ENCODE data around the gene HTR4. TPM values are rescaled to one million over a fixed set of nuclear protein-coding genes. Genes with fewer than 3 reads are reported as not detected.

Gene HTR4
- total RNA-seq, 1 experiment from 2014 or later = not detected

- DNase-seq = no peak
- Histone ChIP-seq H4K5ac (ENCODE audit: insufficient read length, low read depth, low read length) (no peak overlapping the region), H3K23ac (ENCODE audit: insufficient read length, low read depth, low read length) (no peak overlapping the region), H3K79me2 (ENCODE audit: insufficient read depth, low read length) (no peaks in the 10 kb centered on the region), H3K4me2 (ENCODE audit: insufficient read depth, insufficient read length, low read length) (no peak overlapping the region), H2AFZ (ENCODE audit: low read length) (no peak overlapping the region), H2BK5ac (ENCODE audit: insufficient read length, low read length) (no peak overlapping the region), H3T11ph (ENCODE audit: low read length) (no peak overlapping the region), H2BK120ac (ENCODE audit: low read depth, low read length, poor library complexity, severe bottlenecking) (no peak overlapping the region), H3K23me2 (ENCODE audit: insufficient read length, low read depth, low read length, poor library complexity, severe bottlenecking) (no peaks in the 10 kb centered on the region), H3K56ac (ENCODE audit: insufficient read length, low read depth, low read length) (no peak overlapping the region), H4K8ac (replicated peaks; ENCODE audit: insufficient read length, low read depth, low read length) (no peak overlapping the region), H3K9ac (ENCODE audit: extremely low read depth, insufficient read length, low read length) (no peak overlapping the region), H2BK15ac (ENCODE audit: low read depth, low read length) (no peak overlapping the region), H3K27ac (ENCODE audit: insufficient read length, low read depth, low read length) (no peak overlapping the region), H3K9me3 (ENCODE audit: control insufficient read depth, low read depth, low read length) (no peaks in the 10 kb centered on the region), H3K14ac (ENCODE audit: insufficient read depth, low read length) (no peak overlapping the region), H4K91ac (ENCODE audit: insufficient read length, low read depth, low read length) (no peak overlapping the region), H2BK20ac (ENCODE audit: low read depth, low read length, poor library complexity, severe bottlenecking) (no peak overlapping the region), H3K27me3 (ENCODE audit: insufficient read depth, low read length) (no peaks in the 10 kb centered on the region), H4K20me1 (ENCODE audit: control insufficient read depth, insufficient read depth, insufficient read length) (no peaks in the 10 kb centered on the region), H3K4ac (ENCODE audit: low read depth, low read length) (no peak overlapping the region), H3K79me1 (ENCODE audit: insufficient read depth, low read depth, low read length, poor library complexity, severe bottlenecking) (no peaks in the 10 kb centered on the region), H2AK5ac (ENCODE audit: insufficient read length, low read length) (no peak overlapping the region), H3K18ac (ENCODE audit: insufficient read length, low read depth, low read length) (no peak overlapping the region), H3K4me1 (ENCODE audit: insufficient read depth, low read length) (no peaks in the 10 kb centered on the region), H2BK12ac (ENCODE audit: insufficient read length, low read depth, low read length) (no peak overlapping the region)
- WGBS (ENCODE audit: extremely low coverage, insufficient read length, low lambda C conversion rate) = no CpG with 5 or more reads among the region's 4 CpGs
- TF ChIP-seq CTCF (conservative IDR thresholded peaks at IDR 0.05) = no peak
- no peaks in the 10 kb centered on the region; a peak in 1 of 4 replicates for H3K4me1 Mint-ChIP-seq
- peak overlapping the region in 1 of 3 experiments; percentile 41; a peak in 1 of 7 replicates for H3K27ac Mint-ChIP-seq
- H3K9me3 Mint-ChIP-seq = peaks cover 0 to 4% of the 10 kb centered on the region in 2 experiments; a peak in 1 of 5 replicates
- H3K27me3 Mint-ChIP-seq (ENCODE audit: low read depth) = no peaks in the 10 kb centered on the region; the same call in none of the 2 replicates
- no peak overlapping the region for H3K4me3 Mint-ChIP-seq
- no peaks in the 10 kb centered on the region for H3K36me3 Mint-ChIP-seq (ENCODE audit: insufficient read depth in 1 of 3, low read depth in 3 of 3)
Measured at GRCh38 chr5:148465381-148466235, 188.7 kb downstream of the HTR4 start.
